ENCODE measurements around the gene FOXI3. TPM values are rescaled to one million over a fixed set of nuclear protein-coding genes. Genes with fewer than 3 reads are reported as not detected.

FOXI3 gene
- total RNA-seq, 1 donor from 2014 or later, result not detected

DNA sequence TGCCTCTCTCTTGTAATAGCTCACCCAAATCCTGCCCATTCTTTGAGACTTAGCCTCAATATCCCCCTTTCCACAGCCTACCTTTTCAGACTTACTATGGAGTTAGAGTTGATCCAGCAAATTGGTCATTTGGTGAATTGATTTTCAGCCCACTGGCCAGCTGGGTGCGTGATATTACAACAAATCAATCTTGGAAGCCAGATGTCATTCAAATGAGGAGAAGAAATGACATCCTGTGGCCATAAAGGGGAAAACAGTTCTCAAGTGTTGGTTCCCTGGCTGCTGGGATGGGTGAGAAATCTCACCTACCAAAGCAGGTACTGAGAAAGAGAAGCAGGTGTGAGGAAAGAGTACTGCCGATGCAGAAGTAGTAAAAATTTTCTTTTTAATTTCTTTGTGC, 36.7 kb upstream of the FOXI3 start:
- Mint-ChIP-seq H3K27ac (ENCODE audit: unreplicated experiment) (no peak overlapping the region), H3K27me3 (ENCODE audit: low read depth) (peaks cover 18% of the 10 kb centered on the region), H3K9me3 (ENCODE audit: low read depth) (no peaks in the 10 kb centered on the region), H3K4me1 (ENCODE audit: low read depth) (no peaks in the 10 kb centered on the region), H3K36me3 (ENCODE audit: low read depth) (no peaks in the 10 kb centered on the region), H3K4me3 (ENCODE audit: unreplicated experiment) (no peak overlapping the region)
- no peak for DNase-seq (ENCODE audit: low spot score)
- no peak for TF ChIP-seq CTCF (IDR thresholded peaks at IDR 0.05)

- Mint-ChIP-seq H3K4me3 (ENCODE audit: unreplicated experiment) (no peak overlapping the region), H3K36me3 (ENCODE audit: low read depth) (no peaks in the 10 kb centered on the region), H3K9me3 (ENCODE audit: low read depth) (no peaks in the 10 kb centered on the region), H3K27me3 (ENCODE audit: low read depth) (peaks cover under 1% of the 10 kb centered on the region), H3K27ac (ENCODE audit: unreplicated experiment) (no peak overlapping the region), H3K4me1 (ENCODE audit: low read depth) (peaks cover 4% of the 10 kb centered on the region)
- TF ChIP-seq CTCF (IDR thresholded peaks at IDR 0.05), result no peak
- no peak for DNase-seq (ENCODE audit: low spot score)
Observed at GRCh38 chr2:88483200-88483599, 30.7 kb upstream of the FOXI3 start.

DNA sequence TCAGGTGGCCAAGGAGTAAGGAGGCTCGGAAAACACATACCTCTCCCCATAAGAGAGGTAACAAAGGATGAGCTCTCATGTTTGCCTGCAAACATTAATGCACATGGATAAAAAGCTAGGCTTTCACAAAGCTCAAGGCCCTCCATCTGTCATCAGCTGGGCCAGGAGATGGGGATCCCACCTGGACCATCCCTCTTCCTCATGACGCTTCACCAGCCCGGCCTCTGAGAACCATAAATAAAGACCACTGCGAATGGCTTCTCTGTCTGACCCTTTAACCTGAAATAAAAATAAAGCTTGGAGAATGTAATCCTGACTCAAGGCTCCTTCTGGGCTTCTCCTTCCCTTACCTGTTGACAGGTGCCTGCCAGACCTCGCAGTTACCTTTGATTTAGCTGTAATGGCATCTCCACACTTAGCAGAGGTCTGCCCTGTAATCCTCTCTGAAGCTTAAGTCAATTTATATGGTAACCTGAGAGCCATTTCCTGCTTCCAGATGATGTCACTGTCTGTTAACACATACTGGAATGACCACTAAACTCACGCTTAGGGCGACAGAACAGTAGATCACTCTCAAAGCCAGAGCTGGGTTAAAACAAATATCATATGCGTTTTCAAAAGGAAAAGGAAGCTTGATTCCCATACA, 29.3 kb upstream of the FOXI3 start:
- DNase-seq (ENCODE audit: low spot score), result no peak
- Mint-ChIP-seq H3K27ac (ENCODE audit: unreplicated experiment) (no peak overlapping the region), H3K27me3 (ENCODE audit: low read depth) (peaks cover 7% of the 10 kb centered on the region), H3K9me3 (ENCODE audit: low read depth) (no peaks in the 10 kb centered on the region), H3K4me3 (ENCODE audit: unreplicated experiment) (no peak overlapping the region), H3K4me1 (ENCODE audit: low read depth) (peaks cover 4% of the 10 kb centered on the region), H3K36me3 (ENCODE audit: low read depth) (no peaks in the 10 kb centered on the region)
- no peak for TF ChIP-seq CTCF (IDR thresholded peaks at IDR 0.05)

DNA sequence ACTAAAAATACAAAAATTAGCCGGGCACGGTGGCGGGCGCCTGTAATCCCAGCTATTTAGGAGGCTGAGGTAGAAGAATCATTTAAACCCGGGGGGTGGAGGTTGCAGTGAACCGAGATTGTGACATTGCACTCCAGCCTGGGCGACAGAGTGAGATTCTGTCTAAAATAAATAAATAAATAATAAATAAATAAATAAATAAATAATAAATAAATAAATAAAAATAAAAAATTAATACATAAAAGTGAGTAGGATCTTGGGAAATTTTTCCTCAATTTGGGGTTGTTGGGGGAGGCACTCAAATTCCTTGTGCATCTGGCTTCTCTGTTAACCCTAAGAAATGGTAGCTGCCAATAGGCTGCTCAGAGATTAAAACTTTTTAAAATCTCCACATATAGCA, 20.3 kb upstream of the FOXI3 start:
- TF ChIP-seq CTCF (IDR thresholded peaks at IDR 0.05), result no peak
- H3K27me3 Mint-ChIP-seq (ENCODE audit: low read depth), result peaks cover 32% of the 10 kb centered on the region
- H3K36me3 Mint-ChIP-seq (ENCODE audit: low read depth), result no peaks in the 10 kb centered on the region
- no peak overlapping the region for H3K27ac Mint-ChIP-seq (ENCODE audit: unreplicated experiment)
- peaks cover 4% of the 10 kb centered on the region for H3K9me3 Mint-ChIP-seq (ENCODE audit: low read depth)
- no peaks in the 10 kb centered on the region for H3K4me1 Mint-ChIP-seq (ENCODE audit: low read depth)
- H3K4me3 Mint-ChIP-seq (ENCODE audit: unreplicated experiment), result no peak overlapping the region
- DNase-seq (ENCODE audit: low spot score), result no peak

DNA sequence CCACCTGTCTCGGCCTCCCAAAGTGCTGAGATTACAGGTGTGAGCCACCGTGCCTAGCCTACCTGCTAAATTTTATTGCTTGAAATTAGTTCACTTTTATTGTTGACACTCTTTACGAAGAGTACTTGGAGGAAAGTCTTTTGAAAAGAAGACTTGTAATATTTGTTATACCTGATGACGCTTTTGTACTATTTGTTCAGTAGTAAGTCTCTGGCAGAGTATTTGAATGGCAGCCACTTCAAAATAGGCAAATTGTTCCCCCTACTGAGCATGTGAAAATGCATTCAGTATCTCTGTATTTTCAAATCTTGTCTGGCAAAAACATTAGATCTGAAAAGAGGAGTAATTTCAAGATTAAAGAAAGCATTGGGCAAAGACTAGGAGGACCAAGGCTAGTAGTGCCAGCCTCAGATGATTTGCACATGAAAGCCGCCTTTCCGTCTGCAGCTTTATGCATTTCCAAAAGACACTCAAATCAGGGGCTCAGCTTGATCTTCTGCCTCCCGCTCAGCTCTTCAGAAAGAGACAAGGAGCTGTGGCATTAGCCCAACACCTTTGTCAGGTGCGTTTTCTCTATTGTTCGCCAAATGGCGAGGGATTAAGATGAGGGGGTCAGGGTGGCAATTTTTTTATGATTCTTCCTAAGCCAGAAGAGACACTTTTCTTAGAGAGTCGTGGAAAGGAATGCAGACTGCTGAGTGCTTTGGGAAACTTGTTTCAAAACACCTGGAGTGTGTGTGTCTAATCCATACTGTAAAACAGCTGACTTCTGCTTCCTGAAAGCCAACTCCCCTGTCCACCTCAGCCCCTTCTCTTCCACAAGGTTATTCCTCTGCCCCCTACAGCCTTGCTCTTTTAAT, 18.8 kb upstream of the FOXI3 start:
- Mint-ChIP-seq H3K36me3 (ENCODE audit: low read depth) (no peaks in the 10 kb centered on the region), H3K4me3 (ENCODE audit: unreplicated experiment) (no peak overlapping the region), H3K9me3 (ENCODE audit: low read depth) (peaks cover 4% of the 10 kb centered on the region), H3K27ac (ENCODE audit: unreplicated experiment) (peak overlapping the region; percentile 6), H3K27me3 (ENCODE audit: low read depth) (peaks cover 28% of the 10 kb centered on the region), H3K4me1 (ENCODE audit: low read depth) (no peaks in the 10 kb centered on the region)
- no peak for DNase-seq (ENCODE audit: low spot score)
- TF ChIP-seq CTCF (IDR thresholded peaks at IDR 0.05), result no peak
